ENCODE results near the gene USP6NL.

USP6NL gene

GRCh38 chr10:11593612-11594011, 17.8 kb downstream of the USP6NL start:
- DNase-seq (ENCODE audit: low read depth in 2 of 2) = no peak

GRCh38 chr10:11589738-11590137, 21.7 kb downstream of the USP6NL start:
- DNase-seq (ENCODE audit: low read depth in 2 of 2) = no peak

GRCh38 chr10:11588873-11589574, 22.4 kb downstream of the USP6NL start:
- DNase-seq (ENCODE audit: low read depth in 2 of 2) = no peak

GRCh38 chr10:11587722-11588259, 23.7 kb downstream of the USP6NL start:
- DNase-seq (ENCODE audit: low read depth in 2 of 2) = no peak

GRCh38 chr10:11586170-11586569, 25.3 kb downstream of the USP6NL start:
- DNase-seq (ENCODE audit: low read depth in 2 of 2) = no peak

GRCh38 chr10:11581213-11581612, 30.2 kb downstream of the USP6NL start:
- no peak for DNase-seq (ENCODE audit: low read depth in 2 of 2)

- DNase-seq (ENCODE audit: low read depth in 2 of 2) = no peak
Measured at GRCh38 chr10:11579885-11580284, 31.6 kb downstream of the USP6NL start.

GRCh38 chr10:11578802-11579255, 32.6 kb downstream of the USP6NL start:
- peak in 1 of 2 donors; percentile 29 for DNase-seq (ENCODE audit: low read depth in 2 of 2)

GRCh38 chr10:11576092-11576809, 35.2 kb downstream of the USP6NL start:
- DNase-seq (ENCODE audit: low read depth in 2 of 2) = no peak

GRCh38 chr10:11573497-11573896, 38.0 kb downstream of the USP6NL start:
- DNase-seq (ENCODE audit: low read depth in 2 of 2) = no peak

GRCh38 chr10:11570751-11571150, 40.7 kb downstream of the USP6NL start:
- no peak for DNase-seq (ENCODE audit: low read depth in 2 of 2)

- no peak for DNase-seq (ENCODE audit: low read depth in 2 of 2)
Measured at GRCh38 chr10:11569471-11569870, 42.0 kb downstream of the USP6NL start.

- no peak for DNase-seq (ENCODE audit: low read depth in 2 of 2)
Measured at GRCh38 chr10:11568578-11568977, 42.9 kb downstream of the USP6NL start.

GRCh38 chr10:11564741-11565140, 46.7 kb downstream of the USP6NL start:
- no peak for DNase-seq (ENCODE audit: low read depth in 2 of 2)

- DNase-seq (ENCODE audit: low read depth in 2 of 2) = no peak
Measured at GRCh38 chr10:11563936-11564335, 47.5 kb downstream of the USP6NL start.

GRCh38 chr10:11562888-11563287, 48.6 kb downstream of the USP6NL start:
- no peak for DNase-seq (ENCODE audit: low read depth in 2 of 2)

GRCh38 chr10:11560076-11560709, 51.3 kb downstream of the USP6NL start:
- DNase-seq (ENCODE audit: low read depth in 2 of 2) = no peak

- no peak for DNase-seq (ENCODE audit: low read depth in 2 of 2)
Measured at GRCh38 chr10:11557967-11558366, 53.5 kb downstream of the USP6NL start.

GRCh38 chr10:11557513-11557912, 53.9 kb downstream of the USP6NL start:
- no peak for DNase-seq (ENCODE audit: low read depth in 2 of 2)

- no peak for DNase-seq (ENCODE audit: low read depth in 2 of 2)
Measured at GRCh38 chr10:11555556-11555955, 55.9 kb downstream of the USP6NL start.

GRCh38 chr10:11553773-11554381, 57.6 kb downstream of the USP6NL start:
- DNase-seq (ENCODE audit: low read depth in 2 of 2) = no peak
